HCT116 (cell line): ENCODE results near the gene BMF. TPM values are rescaled to one million over a fixed set of nuclear protein-coding genes. Genes with fewer than 3 reads are reported as not detected.
"Not testable (repeated sequence)": the region's sequence is repeated elsewhere in the genome, so short reads cannot be mapped to it uniquely, and the experiment has no call there.

Source experiments
- ATAC-seq: fragments of 200-7000 bp; cut with Tn5 transposase; 2 replicates; pipeline ENCODE4 v1.9.1; 2020; ENCODE audit warnings: mild to moderate bottlenecking, moderate library complexity
- BruUV-seq: library from RNA; stranded (reverse); fragments of 400-500 nt; replicated peaks from 2 replicates; lab custom pipeline; 2021; lab: Mats Ljungman, UMichigan
- CTCF ChIA-PET: fragments of 300-600 bp; sonication (Branson Sonifier 250); formaldehyde crosslinking; loops from one replicate; lab custom pipeline; 2021; ENCODE audit warnings: antibody characterized with exemption; lab: Charles Lee
- POLR2A ChIA-PET: fragments of 300-600, 350-600 bp; sonication (Branson Sonifier 250); formaldehyde crosslinking; loops from one replicate; lab custom pipeline; 2021; ENCODE audit warnings: antibody characterized with exemption; lab: Charles Lee
- RAD21 ChIA-PET, 2 experiments: fragments of 300-600 bp; sonication (Branson Sonifier 250); formaldehyde crosslinking; loops; one replicate each; lab custom pipeline; 2023; ENCODE audit warnings: low total read pairs in 2 of 2; ENCODE audit not compliant: uncharacterized antibody in 2 of 2, unreplicated experiment in 2 of 2, low non-redundant PET in 1 of 2; lab: Charles Lee
- DNase-seq: peaks from one replicate; pipeline ENCODE4 v3.0.0-alpha.2; 2010; ENCODE audit warnings: low read depth, low spot score
- H2AFZ ChIP-seq: fragments of 200-600 bp; shearing (Covaris generic), sonication (generic); 2 replicates; pipeline ENCODE4 v1.6.1; 2017; ENCODE audit warnings: low read depth, mixed run types, mixed read lengths, antibody characterized with exemption, low read length; ENCODE audit not compliant: poor library complexity, severe bottlenecking
- H3K27ac ChIP-seq: 2 replicates; pipeline ENCODE4 v1.5.1; 2012; ENCODE audit warnings: low read depth, low read length
- H3K27me3 ChIP-seq: fragments of 200-600 bp; sonication (generic); 2 replicates; pipeline ENCODE4 v1.6.1; 2016; ENCODE audit warnings: mixed run types, low read length, mixed read lengths; ENCODE audit not compliant: insufficient read depth
- H3K36me3 ChIP-seq, 2 experiments: fragments of 200-500 bp in 1 of 2; fragments of 200-600 bp in 1 of 2; sonication (Bioruptor generic) in 1 of 2; sonication (generic) in 1 of 2; 2 replicates each; pipeline versions ENCODE4 v1.5.1 to v1.6.1; 2014 to 2016; ENCODE audit warnings: low read length in 2 of 2, inconsistent platforms in 1 of 2, mixed read lengths in 1 of 2, mixed run types in 1 of 2; ENCODE audit not compliant: insufficient read depth in 2 of 2, control insufficient read depth in 1 of 2
- H3K4me1 ChIP-seq, 2 experiments: fragments of 200-600 bp in 1 of 2; sonication (generic) in 1 of 2; 2 replicates each; pipeline versions ENCODE4 v1.5.1 to v1.6.1; 2012 to 2017; ENCODE audit warnings: low read length in 2 of 2, inconsistent platforms in 1 of 2, mild to moderate bottlenecking in 1 of 2, mixed read lengths in 1 of 2, mixed run types in 1 of 2, moderate library complexity in 1 of 2; ENCODE audit not compliant: insufficient read depth in 2 of 2, control insufficient read depth in 1 of 2
- H3K4me2 ChIP-seq: fragments of 200-600 bp; sonication (generic); 2 replicates; pipeline ENCODE4 v1.6.1; 2017; ENCODE audit warnings: mixed run types, low read length, mixed read lengths
- H3K4me3 ChIP-seq, 2 experiments: fragments of 200-600 bp in 1 of 2; sonication (generic) in 1 of 2; replicated peaks in 1 of 2; 2 replicates each; pipeline ENCODE4 v1.5.1; 2011 to 2016; ENCODE audit warnings: low read length in 2 of 2, control low read depth in 1 of 2, low read depth in 1 of 2, mild to moderate bottlenecking in 1 of 2, mixed read lengths in 1 of 2, mixed run types in 1 of 2
- H3K79me2 ChIP-seq: fragments of 200-600 bp; sonication (generic); 2 replicates; pipeline ENCODE4 v1.6.1; 2017; ENCODE audit warnings: mild to moderate bottlenecking, mixed run types, low read length, moderate library complexity, mixed read lengths; ENCODE audit not compliant: insufficient read depth
- H3K9ac ChIP-seq: fragments of 200-600 bp; sonication (generic); 2 replicates; pipeline ENCODE4 v1.6.1; 2016; ENCODE audit warnings: low read length, mixed read lengths
- H3K9me2 ChIP-seq: fragments of 200-600 bp; sonication (generic), shearing (Covaris generic); 2 replicates; pipeline ENCODE4 v1.6.1; 2017; ENCODE audit warnings: mixed run types, mild to moderate bottlenecking, moderate library complexity; ENCODE audit not compliant: insufficient read depth
- H3K9me3 ChIP-seq, 2 experiments: fragments of 200-500 bp in 1 of 2; fragments of 200-600 bp in 1 of 2; sonication (Bioruptor generic) in 1 of 2; sonication (generic) in 1 of 2; 2 replicates each; pipeline ENCODE4 v1.6.1; 2014 to 2017; ENCODE audit warnings: low read length in 2 of 2, mixed read lengths in 2 of 2, inconsistent platforms in 1 of 2, low read depth in 1 of 2, mild to moderate bottlenecking in 1 of 2, mixed run types in 1 of 2, moderate library complexity in 1 of 2; ENCODE audit not compliant: control insufficient read depth in 1 of 2, insufficient read depth in 1 of 2
- H4K20me1 ChIP-seq: fragments of 200-600 bp; sonication (generic), shearing (Covaris generic); 2 replicates; pipeline ENCODE4 v1.6.1; 2017; ENCODE audit warnings: mixed run types, mild to moderate bottlenecking, moderate library complexity; ENCODE audit not compliant: insufficient read depth
- CEBPB ChIP-seq: IDR thresholded peaks from 2 replicates; pipeline ENCODE4 v1.6.1; 2012; ENCODE audit warnings: low read depth
- ELF1 ChIP-seq: IDR thresholded peaks from 2 replicates; pipeline ENCODE4 v1.6.1; 2012; ENCODE audit warnings: low read depth, borderline replicate concordance
- EZH2phosphoT487 ChIP-seq: fragments of 200-600 bp; IDR thresholded peaks from 2 replicates; pipeline ENCODE4 v1.6.1; 2018; ENCODE audit warnings: antibody characterized with exemption, borderline replicate concordance
- FOSL1 ChIP-seq: IDR thresholded peaks from 2 replicates; pipeline ENCODE4 v1.6.1; 2012; ENCODE audit warnings: low read depth
- JUND ChIP-seq: IDR thresholded peaks from 2 replicates; pipeline ENCODE4 v1.6.1; 2012
- POLR2A ChIP-seq: IDR thresholded peaks from 2 replicates; pipeline ENCODE4 v1.7.0; 2011; ENCODE audit warnings: borderline replicate concordance; ENCODE audit not compliant: insufficient read depth, insufficient read length; ENCODE audit errors: extremely low read depth
- POLR2AphosphoS5 ChIP-seq: IDR thresholded peaks from 2 replicates; pipeline ENCODE4 v1.6.1; 2011; ENCODE audit warnings: mild to moderate bottlenecking, low read depth, low read length, moderate library complexity
- RAD21 ChIP-seq: IDR thresholded peaks from 2 replicates; pipeline ENCODE4 v1.6.1; 2012; ENCODE audit warnings: low read depth, mild to moderate bottlenecking
- SP1 ChIP-seq: IDR thresholded peaks from 2 replicates; pipeline ENCODE4 v1.6.1; 2012; ENCODE audit warnings: low read depth
- SRF ChIP-seq: IDR thresholded peaks from 2 replicates; pipeline ENCODE4 v1.6.1; 2012; ENCODE audit warnings: low read depth
- YY1 ChIP-seq: IDR thresholded peaks from 2 replicates; pipeline ENCODE4 v1.6.1; 2011; ENCODE audit warnings: low read length, low read depth, moderate library complexity, mild to moderate bottlenecking; ENCODE audit not compliant: insufficient replicate concordance; ENCODE audit errors: extremely low read depth
- ZNF274 ChIP-seq: fragments of 200-500 bp; sonication (Bioruptor generic); IDR thresholded peaks from 2 replicates; pipeline ENCODE4 v1.6.1; 2014; ENCODE audit warnings: mild to moderate bottlenecking, low read depth, low read length, inconsistent platforms
- intact Hi-C: fragments of 100-400 bp; cut with micrococcal nuclease; formaldehyde crosslinking; loops from 2 replicates; pipeline ENCODE4 v1.10.0; 2022
- total RNA-seq: library from RNA; stranded (reverse); gene quantifications from one replicate; pipeline ENCODE4 v1.2.1, GENCODE V29; 2021; ENCODE audit not compliant: unreplicated experiment
- TF ChIP-seq, protein P1 (sequence below), 3 experiments: fragments of 200-600 bp in 1 of 3; sonication (generic) in 1 of 3; IDR thresholded peaks in 2 of 3; conservative IDR thresholded peaks in 1 of 3; 2 replicates each; pipeline ENCODE4 v1.5.1; 2012 to 2017; ENCODE audit warnings: low read depth in 2 of 3, low read length in 2 of 3, antibody characterized with exemption in 1 of 3, borderline replicate concordance in 1 of 3, control low read depth in 1 of 3, mild to moderate bottlenecking in 1 of 3, mixed read lengths in 1 of 3, mixed run types in 1 of 3, moderate library complexity in 1 of 3; ENCODE audit not compliant: insufficient read depth in 1 of 3
- TF ChIP-seq, protein P2 (sequence below): IDR thresholded peaks from 2 replicates; pipeline ENCODE4 v1.6.1; 2012

BMF gene
- total RNA-seq, 1 experiment from 2014 or later, result 1.0 TPM

- no peak overlapping the region for H3K27ac ChIP-seq
- BruUV-seq, result no TSS peak
- H3K4me3 ChIP-seq, result peak overlapping the region in 1 of 2 experiments; percentile 11; a peak in 1 of 4 replicates
- ChIA-PET POLR2A (no interaction called here), CTCF (no interaction called here), RAD21 (no interaction called here)
- H3K9me2 ChIP-seq, result no peaks in the 10 kb centered on the region
- peak overlapping the region; percentile 74 for H2AFZ ChIP-seq
- DNase-seq (peak; percentile 51), ATAC-seq (peak; percentile 93)
- TF ChIP-seq ZNF274 (no peak), EZH2phosphoT487 (no peak), POLR2AphosphoS5 (no peak), RAD21 (no peak), JUND (peak; percentile 40; the same call in 1 of the 2 replicates), FOSL1 (peak; percentile 88), SRF (no peak), SP1 (peak; percentile 42; the same call in 1 of the 2 replicates)
- TF ChIP-seq, protein P1, sequence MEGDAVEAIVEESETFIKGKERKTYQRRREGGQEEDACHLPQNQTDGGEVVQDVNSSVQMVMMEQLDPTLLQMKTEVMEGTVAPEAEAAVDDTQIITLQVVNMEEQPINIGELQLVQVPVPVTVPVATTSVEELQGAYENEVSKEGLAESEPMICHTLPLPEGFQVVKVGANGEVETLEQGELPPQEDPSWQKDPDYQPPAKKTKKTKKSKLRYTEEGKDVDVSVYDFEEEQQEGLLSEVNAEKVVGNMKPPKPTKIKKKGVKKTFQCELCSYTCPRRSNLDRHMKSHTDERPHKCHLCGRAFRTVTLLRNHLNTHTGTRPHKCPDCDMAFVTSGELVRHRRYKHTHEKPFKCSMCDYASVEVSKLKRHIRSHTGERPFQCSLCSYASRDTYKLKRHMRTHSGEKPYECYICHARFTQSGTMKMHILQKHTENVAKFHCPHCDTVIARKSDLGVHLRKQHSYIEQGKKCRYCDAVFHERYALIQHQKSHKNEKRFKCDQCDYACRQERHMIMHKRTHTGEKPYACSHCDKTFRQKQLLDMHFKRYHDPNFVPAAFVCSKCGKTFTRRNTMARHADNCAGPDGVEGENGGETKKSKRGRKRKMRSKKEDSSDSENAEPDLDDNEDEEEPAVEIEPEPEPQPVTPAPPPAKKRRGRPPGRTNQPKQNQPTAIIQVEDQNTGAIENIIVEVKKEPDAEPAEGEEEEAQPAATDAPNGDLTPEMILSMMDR (IDR thresholded peaks at IDR 0.05 in 2 of 3, conservative IDR thresholded peaks at IDR 0.05 in 1 of 3; ENCODE audit: borderline replicate concordance in 1 of 3, insufficient read depth in 1 of 3, low read depth in 2 of 3, low read length in 2 of 3), result no peak
- H3K79me2 ChIP-seq, result no peaks in the 10 kb centered on the region
- H3K4me1 ChIP-seq, result peaks cover 20 to 30% of the 10 kb centered on the region in 2 experiments
- no peaks in the 10 kb centered on the region for H3K9me3 ChIP-seq
- H3K27me3 ChIP-seq, result no peaks in the 10 kb centered on the region
- H3K4me2 ChIP-seq, result peak overlapping the region; percentile 59
- no peaks in the 10 kb centered on the region for H3K36me3 ChIP-seq
- intact Hi-C loops, result no loop called here
- no peak overlapping the region for H3K9ac ChIP-seq
- no peaks in the 10 kb centered on the region for H4K20me1 ChIP-seq
Observed at GRCh38 chr15:40146037-40146436, 37.4 kb upstream of the BMF start.

- no peak for ATAC-seq
- H3K9me3 ChIP-seq, result no peaks in the 10 kb centered on the region
Observed at GRCh38 chr15:40142428-40142827, 33.7 kb upstream of the BMF start.

DNA sequence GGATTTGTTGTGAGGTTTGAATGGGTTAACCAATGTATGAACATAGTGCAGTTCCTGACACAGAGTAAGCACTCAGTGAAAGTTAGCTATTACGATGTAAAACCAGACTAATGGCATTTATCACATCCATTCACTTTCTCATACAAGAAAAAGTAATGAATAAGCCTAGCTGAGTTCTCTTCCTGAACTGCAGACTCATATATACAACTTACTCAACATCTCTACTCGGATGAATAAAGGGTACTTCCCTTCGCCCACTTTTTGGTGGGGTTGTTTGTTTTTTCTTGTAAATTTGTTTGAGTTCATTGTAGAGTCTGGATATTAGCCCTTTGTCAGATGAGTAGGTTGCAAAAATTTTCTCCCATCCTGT lies 29.5 kb upstream of the BMF start:
- H4K20me1 ChIP-seq, H3K9me3 ChIP-seq, intact Hi-C loops, H3K27ac ChIP-seq, H3K9me2 ChIP-seq, H3K4me1 ChIP-seq, H3K79me2 ChIP-seq, H3K27me3 ChIP-seq, H3K4me2 ChIP-seq, H2AFZ ChIP-seq, H3K9ac ChIP-seq, ATAC-seq, BruUV-seq, RAD21 ChIA-PET, H3K36me3 ChIP-seq, DNase-seq, H3K4me3 ChIP-seq: not testable (repeated sequence)
- CTCF ChIA-PET, result interaction anchor here (0.6 kb wide), 1 partner anchor 31 kb away, joined by 3 read pairs; no protein-coding TSS in a partner anchor
- POLR2A ChIA-PET, result interaction anchor here (0.6 kb wide), 1 partner anchor 25 kb away, joined by 3 read pairs; no protein-coding TSS in a partner anchor

More at GRCh38 chr15:40142428-40142827, 33.7 kb upstream of the BMF start:
- no peak overlapping the region for H3K4me2 ChIP-seq
- no peaks in the 10 kb centered on the region for H3K9me2 ChIP-seq
- H3K36me3 ChIP-seq, result no peaks in the 10 kb centered on the region
- intact Hi-C loops, result no loop called here
- H3K79me2 ChIP-seq, result no peaks in the 10 kb centered on the region
- BruUV-seq, result no TSS peak
- H3K4me1 ChIP-seq, result peaks cover 8 to 18% of the 10 kb centered on the region in 2 experiments; a peak in 2 of 4 replicates
- CTCF ChIA-PET, result no interaction called here
- no peaks in the 10 kb centered on the region for H3K27me3 ChIP-seq
- no peak overlapping the region for H3K4me3 ChIP-seq
- no peak overlapping the region for H3K27ac ChIP-seq
- POLR2A ChIA-PET, result no interaction called here
- no peak overlapping the region for H2AFZ ChIP-seq
- H3K9ac ChIP-seq, result no peak overlapping the region
- RAD21 ChIA-PET, result no interaction called here
- DNase-seq, result no peak
- TF ChIP-seq CEBPB (no peak), ELF1 (no peak), POLR2A (no peak), YY1 (no peak)
- TF ChIP-seq, protein P2, sequence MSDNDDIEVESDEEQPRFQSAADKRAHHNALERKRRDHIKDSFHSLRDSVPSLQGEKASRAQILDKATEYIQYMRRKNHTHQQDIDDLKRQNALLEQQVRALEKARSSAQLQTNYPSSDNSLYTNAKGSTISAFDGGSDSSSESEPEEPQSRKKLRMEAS, result no peak
- H4K20me1 ChIP-seq, result no peaks in the 10 kb centered on the region
